Renal cortex interstitium (tissue), 11 donors: ENCODE data around the gene ADCY9. TPM values are rescaled to one million over a fixed set of nuclear protein-coding genes. Genes with fewer than 3 reads are reported as not detected.
A peak's percentile ranks its signal among the peaks of the same experiment; 100 is the strongest.

Source experiments
- DNase-seq, 11 donors: peaks; one replicate each; pipeline ENCODE4 v3.0.0-alpha.2; 2013; ENCODE audit warnings: low read depth in 9 of 11, low spot score in 4 of 11; ENCODE audit errors: extremely low read depth in 1 of 11
- polyA plus RNA-seq, 3 donors: library from polyadenylated mRNA; unstranded; fragments of 120-200 nt; gene quantifications; one replicate each; pipeline ENCODE4 v1.2.1, GENCODE V29; 2013; ENCODE audit not compliant: insufficient read length in 3 of 3

Gene ADCY9
- polyA plus RNA-seq, 3 donors: 7.5 to 12.2 (median 9.4) TPM

DNA sequence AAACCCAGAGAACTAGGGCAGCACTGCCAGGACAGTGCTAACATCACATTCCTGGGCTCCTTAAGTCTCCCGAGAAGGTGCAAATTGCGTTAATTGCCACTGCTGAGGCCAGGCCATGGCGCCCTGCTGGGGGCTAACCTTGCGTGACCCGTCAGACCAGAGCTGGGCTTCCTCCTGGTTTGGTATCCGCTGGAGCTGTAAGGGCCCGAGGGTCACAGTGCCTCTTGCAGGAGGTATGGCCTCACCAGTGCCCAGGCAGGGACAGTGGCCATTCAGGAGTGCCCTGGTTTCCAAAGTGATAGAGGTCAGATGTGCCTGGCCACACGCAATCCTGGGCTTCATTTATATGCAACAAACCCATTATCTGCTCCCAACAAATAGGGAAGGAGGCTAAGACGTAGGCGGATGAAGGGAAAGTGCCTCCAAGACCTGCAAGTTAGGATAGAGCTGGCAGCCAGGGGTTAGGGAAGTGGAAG, 17.7 kb upstream of the ADCY9 start:
- DNase-seq: no peak

DNA sequence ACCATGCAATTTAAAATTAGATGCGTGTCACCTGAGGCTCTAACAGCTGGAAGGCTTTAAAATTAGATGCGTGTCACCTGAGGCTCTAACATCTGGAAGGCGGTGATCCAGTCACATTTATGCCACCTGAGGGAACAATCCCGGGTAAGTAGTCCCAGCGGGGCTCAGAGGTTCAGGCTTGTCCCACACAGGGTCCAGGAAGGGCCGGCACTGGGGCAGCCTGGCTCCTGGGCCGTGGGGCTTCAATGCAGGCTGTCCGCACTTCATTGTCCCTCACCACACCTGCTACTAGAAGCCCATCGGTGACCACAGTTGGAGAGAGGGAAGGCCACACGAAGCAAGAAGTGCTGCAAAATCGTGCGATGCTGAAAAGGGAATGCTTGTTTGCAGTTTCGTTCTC, 15.4 kb upstream of the ADCY9 start:
- DNase-seq: no peak

DNA sequence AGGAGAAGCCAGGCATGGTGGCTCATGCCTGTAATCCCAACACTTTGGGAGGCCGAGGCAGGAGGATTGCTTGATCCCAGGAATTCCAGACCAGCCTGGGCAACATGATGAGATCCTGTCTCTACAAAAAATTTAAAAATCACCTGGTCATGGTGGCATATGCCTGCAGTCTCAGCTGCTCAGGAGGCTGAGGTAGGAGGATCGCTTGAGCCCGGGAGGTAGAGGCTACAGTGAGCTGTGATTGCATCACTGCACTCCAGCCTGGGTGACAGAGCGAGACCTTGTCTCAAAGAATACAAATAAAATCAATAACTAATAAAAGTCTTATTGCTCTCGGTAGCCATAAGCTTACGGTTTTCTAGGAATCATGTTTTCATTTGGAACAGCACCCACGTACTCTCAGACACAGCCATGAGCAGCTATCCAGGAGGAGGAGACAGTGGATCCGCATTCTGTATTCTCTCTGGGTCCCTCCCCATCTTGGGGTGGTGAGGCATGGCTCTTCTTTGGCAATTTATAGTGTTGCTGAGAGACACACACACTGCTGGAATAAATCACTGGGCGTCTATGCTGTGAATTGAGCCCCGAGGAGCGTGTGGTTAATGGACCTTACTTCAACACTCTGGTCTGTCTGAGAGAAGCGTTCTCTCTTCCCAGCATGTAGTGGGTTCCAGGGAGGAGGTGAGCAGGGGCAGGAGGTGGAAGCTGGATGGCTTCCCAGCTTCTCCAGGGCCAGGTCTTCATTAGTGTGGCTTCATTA, 8.5 kb upstream of the ADCY9 start:
- DNase-seq: peak in 3 of 11 donors; percentile 17 to 51 (median 28)

DNA sequence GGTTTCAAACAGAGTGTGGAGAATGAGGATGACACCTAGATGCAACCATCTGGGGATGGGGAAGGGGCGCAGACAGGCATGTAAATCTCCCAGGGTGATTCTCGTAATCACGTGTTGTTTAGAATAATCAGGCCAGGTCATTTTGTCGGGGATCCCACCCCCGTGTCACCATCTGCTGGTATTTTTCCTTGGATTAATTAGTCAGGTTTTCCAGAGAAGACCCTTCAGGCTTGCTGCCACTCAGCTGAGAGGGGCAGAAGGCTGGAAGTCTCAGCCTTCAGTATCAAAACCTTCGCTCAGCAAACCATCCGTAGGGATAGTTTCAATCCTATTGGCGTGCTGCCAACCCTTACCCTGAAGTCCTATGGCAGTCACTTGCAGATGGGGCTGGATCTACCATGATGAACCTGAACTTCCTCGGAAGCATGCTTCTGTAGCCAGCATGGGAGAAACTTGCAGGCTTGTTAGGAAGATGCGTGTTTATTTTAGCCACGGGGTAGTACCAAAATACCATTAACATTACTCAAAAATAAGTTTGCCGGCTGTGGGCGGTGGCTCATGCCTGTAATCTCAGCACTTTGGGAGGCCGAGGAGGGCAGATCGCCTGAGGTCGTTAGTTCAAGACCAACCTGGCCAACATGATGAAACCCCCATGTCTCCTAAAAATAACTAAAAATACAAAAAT, 7.5 kb upstream of the ADCY9 start:
- no peak for DNase-seq

DNA sequence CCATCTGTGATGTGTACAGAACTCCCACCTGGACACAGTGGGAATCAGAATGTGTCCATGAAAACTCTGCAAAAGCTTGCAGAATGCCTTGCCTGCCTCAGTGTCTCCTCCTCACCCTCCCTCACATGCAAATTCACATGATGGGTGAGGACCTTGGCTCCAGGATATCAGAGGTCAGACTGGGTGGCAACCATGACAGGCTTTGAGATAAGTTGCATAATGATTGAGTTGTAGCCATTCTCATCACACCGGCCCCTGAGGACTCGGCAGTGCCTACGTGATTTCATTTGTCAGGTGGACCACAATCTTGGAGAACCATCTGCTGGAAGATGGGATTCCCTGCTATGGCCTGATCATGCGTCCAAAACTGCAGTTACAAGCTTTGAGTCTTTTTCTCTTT, 3.9 kb upstream of the ADCY9 start:
- DNase-seq: no peak

DNA sequence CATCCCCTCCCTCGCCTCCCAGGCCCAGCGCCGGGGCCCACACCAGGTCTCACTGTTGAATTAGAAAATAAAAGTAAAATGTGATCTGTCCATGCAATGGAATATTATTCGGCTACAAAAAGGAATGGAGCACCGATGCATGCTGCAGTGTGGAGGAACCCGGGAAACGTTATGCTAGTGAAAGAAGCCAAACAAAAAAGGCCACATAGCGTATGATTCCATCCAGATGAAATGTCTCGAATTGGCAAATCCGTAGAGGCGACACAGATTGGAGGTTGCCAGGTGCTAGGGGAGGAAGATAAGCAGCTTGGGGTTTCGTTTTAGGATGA, 972 bp upstream of the ADCY9 start:
- DNase-seq: no peak

DNA sequence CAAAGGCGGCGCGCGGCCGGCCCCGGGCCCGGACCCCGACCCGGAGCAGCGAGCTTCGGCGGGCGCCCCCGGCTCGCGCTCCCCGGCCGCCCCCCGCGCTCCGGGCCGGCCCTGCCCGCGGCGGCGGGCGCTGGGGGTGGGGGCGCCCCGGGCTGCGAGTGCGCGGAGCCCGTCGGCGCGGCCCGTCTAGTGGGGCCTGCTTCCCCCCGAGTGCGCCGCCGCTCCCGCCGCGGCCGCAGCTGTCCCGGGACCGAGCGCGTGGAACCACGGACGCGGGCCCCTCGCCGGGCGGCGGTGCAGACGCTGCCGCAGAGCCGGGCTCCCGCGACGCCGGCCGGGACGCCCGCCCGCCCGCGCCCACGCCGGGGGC, 308 bp downstream of the ADCY9 start:
- DNase-seq: no peak

DNA sequence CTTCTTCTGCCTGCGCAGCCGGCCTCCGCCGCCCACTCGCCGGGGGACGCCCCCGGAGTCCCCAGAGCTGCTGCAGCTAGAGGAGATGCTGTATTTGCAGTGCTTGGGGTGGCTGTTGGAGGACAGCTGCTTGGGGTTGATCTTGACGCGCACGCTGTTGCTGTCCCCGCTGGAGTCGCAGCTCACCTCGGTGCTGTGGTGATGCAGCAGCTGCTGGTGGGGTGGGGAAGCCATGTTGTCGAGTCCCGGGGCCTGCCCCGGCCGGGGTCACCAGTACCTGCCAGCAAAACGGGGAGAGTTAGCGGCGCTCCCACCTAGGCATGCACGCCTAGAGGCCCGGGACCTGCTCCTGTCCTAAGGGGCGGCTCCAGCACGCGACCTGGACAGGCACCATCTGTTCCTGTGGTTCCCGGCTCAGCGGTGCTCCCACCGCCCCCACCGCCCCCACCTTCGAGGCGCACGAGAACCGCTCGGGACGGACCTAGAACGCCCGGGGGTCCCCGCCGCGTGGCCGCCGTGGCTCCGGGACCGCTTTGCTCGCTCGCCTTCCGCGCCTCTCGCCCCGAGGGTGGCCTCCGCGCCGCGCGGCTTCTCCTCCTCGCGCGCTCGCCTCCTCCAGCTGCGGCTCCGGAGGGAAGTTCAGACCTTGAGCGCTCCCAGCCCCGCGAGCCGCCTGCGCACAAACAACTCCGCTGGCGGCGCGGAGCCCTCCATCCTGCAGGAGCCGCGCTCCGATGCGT, 863 bp downstream of the ADCY9 start:
- DNase-seq: peak in 3 of 11 donors; percentile 51 to 58 (median 53)

DNA sequence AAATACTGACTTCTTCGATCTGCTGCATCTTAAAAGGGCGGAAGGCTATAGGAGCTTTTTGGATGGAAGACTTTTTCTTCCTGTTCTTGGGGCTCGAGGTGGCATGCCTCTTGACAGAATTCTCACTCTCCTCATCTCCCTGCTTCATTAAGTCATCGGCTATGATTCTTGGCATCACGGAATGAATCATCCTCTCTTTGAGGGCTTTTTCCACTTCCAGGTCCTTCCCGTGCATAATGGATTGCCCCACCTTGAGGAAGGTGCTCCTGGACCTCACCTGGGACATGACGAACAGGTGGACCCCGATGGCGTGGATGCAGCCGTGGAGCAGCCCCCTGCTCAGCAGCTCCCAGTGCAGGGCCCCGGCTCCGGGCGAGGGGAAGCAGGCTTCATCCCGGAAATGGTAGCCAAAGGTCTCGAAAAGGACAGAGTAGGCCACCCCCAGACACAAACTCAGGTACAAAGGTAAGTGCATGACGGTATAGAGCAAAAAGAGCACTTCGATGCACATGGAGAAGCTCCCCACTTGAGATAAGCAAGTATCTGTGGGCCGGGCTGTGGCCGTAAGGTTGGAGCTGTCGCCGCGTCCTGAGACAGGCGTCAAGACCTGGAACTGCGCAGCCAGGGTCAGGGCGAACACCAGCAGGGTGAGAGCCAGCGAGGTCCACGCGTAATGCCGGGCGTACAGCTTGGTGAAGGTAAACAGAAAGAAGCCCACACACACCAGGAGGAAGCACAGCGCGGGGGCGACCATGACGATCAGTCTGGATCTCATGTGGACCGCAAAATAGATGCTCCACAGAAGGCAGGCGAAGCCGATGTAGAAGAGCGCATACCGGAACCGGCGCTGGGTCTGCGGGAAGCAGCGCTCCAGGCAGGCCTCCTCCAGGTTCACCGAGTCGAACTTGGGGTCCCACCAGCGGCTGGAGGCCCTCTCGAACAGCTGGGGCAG, 1.7 kb downstream of the ADCY9 start:
- no peak for DNase-seq

DNA sequence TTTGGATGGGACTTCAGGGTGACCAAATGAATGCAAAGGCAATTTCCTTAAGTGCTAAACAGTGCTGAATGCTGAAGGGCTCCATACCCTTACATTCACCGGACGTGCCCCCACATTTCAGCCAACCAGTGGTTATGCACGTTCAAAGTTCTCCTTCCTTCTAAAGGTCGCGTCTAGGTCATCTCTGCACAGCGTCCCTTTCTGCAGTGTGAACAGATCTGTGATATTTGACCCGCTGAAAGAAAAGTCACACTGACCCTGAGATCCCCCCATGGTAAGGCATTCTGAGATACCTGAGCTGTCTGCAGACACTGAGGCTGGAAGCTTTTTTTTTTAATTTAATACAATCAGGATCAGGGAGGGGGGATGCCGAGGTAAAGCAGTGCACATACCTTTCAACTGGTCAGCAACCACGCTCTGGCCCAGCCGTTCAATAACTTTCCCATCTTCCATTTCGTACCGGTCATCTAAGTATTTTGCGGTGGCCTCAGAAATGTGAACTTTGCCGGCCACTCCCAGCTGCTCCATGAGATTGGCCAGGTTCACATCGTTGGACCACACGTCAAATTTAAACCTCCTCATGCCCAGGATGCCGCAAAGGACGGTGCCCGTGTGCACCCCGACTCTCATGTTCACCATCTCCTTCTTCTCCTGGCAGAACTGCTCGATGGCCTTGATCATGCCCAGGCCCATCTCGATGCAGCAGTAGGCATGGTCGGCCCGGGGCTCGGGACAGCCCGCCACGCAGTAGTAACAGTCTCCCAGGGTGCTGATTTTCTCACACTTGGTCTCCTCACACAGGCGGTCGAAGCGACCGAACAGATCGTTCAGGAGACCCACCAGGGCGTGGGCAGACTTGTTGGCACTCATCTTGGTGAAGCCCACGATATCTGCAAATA, 2.6 kb downstream of the ADCY9 start:
- no peak for DNase-seq

DNA sequence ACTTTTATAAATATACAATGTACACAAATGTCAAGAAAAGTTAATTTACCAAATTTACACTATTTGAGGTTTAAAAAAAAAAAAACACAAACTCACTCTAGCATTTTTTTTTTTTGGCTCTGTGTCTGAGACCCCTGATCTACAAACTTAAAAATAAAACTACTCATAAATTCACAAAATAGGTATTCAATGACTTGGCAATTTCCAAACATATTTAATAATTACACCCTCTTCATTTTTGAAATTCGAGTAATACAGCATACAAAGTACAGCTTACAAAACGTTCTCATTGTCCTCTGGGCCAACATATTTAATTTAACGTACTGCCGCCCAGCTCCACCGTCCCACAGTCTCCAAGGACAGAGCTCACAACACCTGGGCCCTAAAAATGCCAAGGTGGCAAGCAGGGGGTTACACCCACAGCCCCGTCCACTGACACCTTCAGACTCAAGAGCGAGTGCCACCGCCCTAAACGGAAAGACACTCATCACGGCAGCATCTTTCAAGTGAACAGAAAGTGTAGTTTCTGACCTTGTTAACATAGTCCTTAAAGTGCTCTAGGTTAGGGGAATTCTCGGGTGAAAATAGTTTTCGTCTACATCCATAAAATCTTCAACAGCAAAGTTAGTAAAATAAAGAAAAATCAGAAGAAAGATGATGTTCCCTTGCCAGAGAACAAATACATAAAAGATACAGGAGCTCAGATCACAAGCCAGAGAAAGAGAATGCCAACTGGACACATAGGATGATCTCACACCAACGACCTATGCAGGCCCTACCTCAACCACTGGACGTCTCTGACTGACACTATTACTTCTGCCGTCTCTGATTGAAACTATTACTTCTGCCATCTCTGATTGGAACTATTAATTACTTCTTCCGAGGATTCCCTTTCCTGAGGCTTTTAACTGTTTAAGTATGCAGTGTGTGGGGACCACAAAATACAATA, 4.2 kb downstream of the ADCY9 start:
- DNase-seq: no peak

DNA sequence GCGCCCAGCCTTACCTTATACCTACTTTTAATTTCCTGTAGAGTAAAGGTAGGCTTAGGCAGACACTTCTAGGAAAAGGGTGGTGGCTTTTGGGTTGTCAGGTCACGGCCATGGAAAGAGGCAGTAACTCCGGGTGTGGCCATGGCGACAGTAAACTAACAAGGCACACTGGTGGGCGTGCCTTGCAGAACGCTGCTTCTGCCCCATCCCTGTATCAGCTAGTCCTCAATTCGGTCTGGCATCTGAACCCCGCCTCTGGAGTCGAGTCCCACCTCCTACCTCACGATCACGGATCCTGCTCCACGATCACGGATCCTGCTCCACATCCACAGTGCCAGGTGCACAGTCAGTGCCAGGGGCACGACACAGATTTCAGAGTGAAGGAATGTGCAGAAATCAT, 5.6 kb downstream of the ADCY9 start:
- no peak for DNase-seq

DNA sequence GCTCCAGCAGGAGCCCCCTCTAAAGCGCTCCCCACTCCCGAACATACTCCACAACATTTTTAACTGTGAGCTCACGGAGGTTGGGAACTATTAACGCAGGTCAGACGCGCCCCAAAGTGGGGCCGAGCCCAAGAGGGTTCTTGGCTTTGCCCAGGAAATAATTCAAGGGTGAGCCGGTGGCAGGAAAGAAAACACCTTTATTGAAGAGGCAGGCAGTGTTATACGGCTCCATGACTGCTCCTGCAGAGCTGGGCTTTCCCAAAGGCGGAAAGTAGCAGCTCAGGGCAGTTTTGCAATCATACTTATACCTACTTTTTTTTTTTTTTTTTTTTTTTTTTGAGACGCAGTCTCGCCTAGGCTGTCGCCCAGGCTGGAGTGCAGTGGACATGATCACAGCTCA, 6.2 kb downstream of the ADCY9 start:
- DNase-seq: no peak

DNA sequence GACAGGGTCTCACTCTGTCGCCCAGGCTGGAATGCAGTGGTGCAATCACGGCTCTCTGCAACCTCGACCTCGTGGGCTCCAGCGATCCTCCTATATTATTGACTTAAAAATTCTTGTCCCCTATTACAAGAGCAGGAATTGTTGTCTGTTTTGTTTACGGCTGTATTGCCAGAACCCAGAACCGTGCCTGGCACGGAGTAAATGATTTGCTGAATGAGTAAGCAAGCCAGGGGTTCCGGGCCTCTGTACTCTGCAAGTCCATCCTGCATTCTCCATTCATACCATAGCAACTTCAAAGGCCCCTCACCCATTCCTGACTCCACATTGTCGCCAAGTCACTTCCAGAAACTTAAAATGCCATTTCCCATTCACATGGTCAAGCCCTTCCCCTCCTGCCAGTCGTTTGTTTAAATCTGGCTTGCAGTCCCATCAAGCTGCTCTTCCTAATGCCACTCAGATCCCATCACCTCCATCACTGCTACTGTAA, 6.9 kb downstream of the ADCY9 start:
- no peak for DNase-seq

DNA sequence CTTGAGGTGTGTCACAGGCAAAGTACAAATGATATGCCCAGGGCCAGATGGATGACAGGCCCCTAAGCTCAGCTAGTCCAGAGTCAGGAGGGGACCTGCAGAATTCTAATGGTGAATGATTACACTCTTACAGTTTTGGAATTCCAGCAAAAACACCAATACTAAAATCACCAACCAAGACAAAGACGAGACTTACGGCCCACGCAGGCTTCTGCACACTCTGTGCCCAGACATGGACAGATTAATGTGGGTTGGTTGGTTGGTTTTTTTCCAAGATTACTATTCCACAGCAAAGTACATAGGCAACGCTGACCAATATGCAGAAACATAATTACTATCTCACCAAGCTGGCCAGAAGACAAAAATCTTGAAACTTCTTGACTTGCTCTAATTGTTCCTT, 9.7 kb downstream of the ADCY9 start:
- no peak for DNase-seq

DNA sequence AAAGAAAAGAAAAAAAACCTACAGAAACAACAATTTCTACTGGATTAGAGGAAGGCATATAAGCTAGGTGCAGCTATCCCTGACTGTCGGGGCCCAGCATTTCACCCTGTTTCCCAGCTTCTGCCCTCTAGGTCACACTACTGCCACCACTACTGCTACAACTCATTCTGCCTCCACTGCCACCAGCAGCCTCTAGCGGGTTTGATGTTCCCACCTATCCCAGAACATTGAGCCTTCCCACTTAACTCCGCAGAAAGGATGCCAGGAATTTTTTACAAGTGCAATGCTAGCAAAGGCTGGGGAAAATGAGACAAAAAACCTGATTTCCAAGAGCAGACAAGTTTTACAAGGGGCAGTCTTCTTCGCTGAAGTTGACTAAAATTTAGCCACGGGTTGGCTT, 10.4 kb downstream of the ADCY9 start:
- no peak for DNase-seq

DNA sequence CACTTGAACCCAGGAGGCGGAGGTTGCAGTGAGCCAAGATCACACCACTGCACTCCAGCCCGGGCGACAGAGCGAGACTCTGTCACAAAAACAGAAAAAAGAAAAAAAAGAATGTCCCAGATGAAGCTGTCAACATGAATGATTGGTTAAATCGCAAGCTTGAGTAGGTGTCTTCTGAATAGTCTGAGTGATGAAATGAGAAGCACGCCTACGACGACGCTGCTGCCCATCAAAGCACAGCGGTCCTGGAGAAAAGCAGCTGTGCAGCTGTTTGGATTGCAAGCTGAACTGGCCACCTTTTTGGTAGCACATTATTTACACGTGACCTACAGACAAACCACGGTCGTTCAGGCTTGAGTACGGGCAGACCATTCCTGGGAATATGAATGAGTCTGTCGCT, 12.5 kb downstream of the ADCY9 start:
- DNase-seq: no peak
